ENCODE data around the gene NCMAP.

DNA sequence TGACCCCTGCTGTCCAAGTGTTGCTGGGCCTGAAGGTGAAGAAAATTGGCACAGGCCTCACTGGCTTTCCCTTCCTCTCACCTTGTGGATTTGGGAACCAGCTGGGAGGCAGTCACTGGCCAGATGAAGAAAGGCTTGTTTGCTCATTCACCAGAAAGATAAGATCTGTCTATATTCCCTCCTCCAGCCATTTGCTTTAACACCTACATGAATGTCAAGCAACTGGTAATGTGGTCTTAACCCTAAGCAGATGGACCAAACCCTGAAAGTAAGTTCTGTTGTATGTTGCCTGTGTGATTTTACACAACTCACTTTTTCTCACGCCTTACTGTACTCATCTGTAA is 76.9 kb downstream of the NCMAP start:
- TF ChIP-seq POLR2A (IDR thresholded peaks at IDR 0.05; ENCODE audit: low read length) = no peak
- TF ChIP-seq GATA1 (IDR thresholded peaks at IDR 0.05; ENCODE audit: low read depth, low read length) = no peak

All from erythroblast (primary cell).